SK-N-MC (cell line): ENCODE data around the gene TIAM1.

Source experiments
- EZH2 ChIP-seq: fragments of 200-600 bp; sonication (generic); IDR thresholded peaks from one replicate; pipeline ENCODE4 v1.6.1; 2017; ENCODE audit warnings: antibody characterized with exemption
- FOXP2 ChIP-seq: optimal IDR thresholded peaks from 2 replicates; pipeline ENCODE3; 2011; ENCODE audit warnings: mild to moderate bottlenecking, moderate library complexity; ENCODE audit not compliant: insufficient read depth; ENCODE audit errors: extremely low read length, control extremely low read depth
- POLR2AphosphoS5 ChIP-seq: IDR thresholded peaks from 2 replicates; pipeline ENCODE4 v1.6.1; 2012; ENCODE audit warnings: mild to moderate bottlenecking, low read depth, low read length, borderline replicate concordance

- TF ChIP-seq EZH2 (no peak), POLR2AphosphoS5 (no peak), FOXP2 (no peak)
Observed at GRCh38 chr21:31282095-31282709, 61.9 kb downstream of the TIAM1 start.
